Trophoblast cell (in vitro differentiated cells and primary cell): Measurements from ENCODE around the gene PDCD7.

ENCODE experiments used
- DNase-seq, 2 donors: peaks; one replicate each; pipeline ENCODE4 v3.0.0-alpha.2; 2016
- H2AFZ ChIP-seq: 2 replicates; pipeline ENCODE4 v1.6.1; 2013; ENCODE audit warnings: low read length, moderate library complexity, mild to moderate bottlenecking; ENCODE audit not compliant: insufficient read depth, poor library complexity
- H2AK5ac ChIP-seq: 2 replicates; pipeline ENCODE4 v1.6.1; 2013; ENCODE audit warnings: mild to moderate bottlenecking, low read length
- H2BK120ac ChIP-seq: 2 replicates; pipeline ENCODE4 v1.6.1; 2013; ENCODE audit warnings: low read length, mild to moderate bottlenecking, moderate library complexity; ENCODE audit not compliant: insufficient read depth, poor library complexity
- H2BK12ac ChIP-seq: 2 replicates; pipeline ENCODE4 v1.6.1; 2013; ENCODE audit warnings: mild to moderate bottlenecking, low read length, moderate library complexity
- H2BK5ac ChIP-seq: 2 replicates; pipeline ENCODE4 v1.6.1; 2013; ENCODE audit warnings: low read length, low read depth, moderate library complexity, mild to moderate bottlenecking; ENCODE audit not compliant: poor library complexity
- H3K14ac ChIP-seq: 2 replicates; pipeline ENCODE4 v1.6.1; 2013; ENCODE audit warnings: mild to moderate bottlenecking, low read length
- H3K18ac ChIP-seq: 2 replicates; pipeline ENCODE4 v1.6.1; 2013; ENCODE audit warnings: mild to moderate bottlenecking, low read length
- H3K23ac ChIP-seq: 2 replicates; pipeline ENCODE4 v1.6.1; 2013; ENCODE audit warnings: low read length
- H3K27ac ChIP-seq: 2 replicates; pipeline ENCODE4 v1.5.1; 2013; ENCODE audit warnings: low read depth, mild to moderate bottlenecking, inconsistent platforms, low read length, moderate library complexity
- H3K27me3 ChIP-seq: 2 replicates; pipeline ENCODE4 v1.6.1; 2013; ENCODE audit warnings: inconsistent platforms, mild to moderate bottlenecking, low read length, moderate library complexity; ENCODE audit not compliant: insufficient read depth
- H3K36me3 ChIP-seq, 2 experiments: 1 replicate in 1 of 2; 2 replicates in 1 of 2; pipeline ENCODE4 v1.6.1; 2013; ENCODE audit warnings: low read length in 2 of 2, mild to moderate bottlenecking in 2 of 2, moderate library complexity in 1 of 2; ENCODE audit not compliant: insufficient read depth in 2 of 2, control insufficient read depth in 1 of 2
- H3K4ac ChIP-seq: 2 replicates; pipeline ENCODE4 v1.6.1; 2013; ENCODE audit warnings: low read depth, mild to moderate bottlenecking, low read length, moderate library complexity
- H3K4me1 ChIP-seq, 2 experiments: 1 replicate in 1 of 2; 2 replicates in 1 of 2; pipeline ENCODE4 v1.6.1; 2013; ENCODE audit warnings: low read length in 2 of 2, mild to moderate bottlenecking in 2 of 2, moderate library complexity in 1 of 2; ENCODE audit not compliant: insufficient read depth in 2 of 2, control insufficient read depth in 1 of 2
- H3K4me2 ChIP-seq: 2 replicates; pipeline ENCODE4 v1.6.1; 2013; ENCODE audit warnings: inconsistent platforms, mild to moderate bottlenecking, low read length, moderate library complexity
- H3K4me3 ChIP-seq: 2 replicates; pipeline ENCODE4 v1.5.1; 2013; ENCODE audit warnings: mild to moderate bottlenecking, low read depth, low read length, inconsistent platforms
- H3K79me1 ChIP-seq: one replicate; pipeline ENCODE4 v1.6.1; 2013; ENCODE audit warnings: low read length
- H3K79me2 ChIP-seq: 2 replicates; pipeline ENCODE4 v1.6.1; 2013; ENCODE audit warnings: low read length, mild to moderate bottlenecking; ENCODE audit not compliant: control insufficient read depth, insufficient read depth, poor library complexity
- H3K9ac ChIP-seq: 2 replicates; pipeline ENCODE4 v1.6.1; 2013; ENCODE audit warnings: mild to moderate bottlenecking, low read length
- H3K9me3 ChIP-seq: 2 replicates; pipeline ENCODE4 v1.6.1; 2013; ENCODE audit warnings: low read depth, mild to moderate bottlenecking, control low read depth, inconsistent platforms, low read length; ENCODE audit not compliant: insufficient read depth
- H4K12ac ChIP-seq: 2 replicates; pipeline ENCODE4 v1.6.1; 2013; ENCODE audit warnings: low read depth, mild to moderate bottlenecking, low read length, moderate library complexity
- H4K8ac ChIP-seq: 2 replicates; pipeline ENCODE4 v1.6.1; 2013; ENCODE audit warnings: low read depth, mild to moderate bottlenecking, low read length, moderate library complexity
- H4K91ac ChIP-seq: one replicate; pipeline ENCODE4 v1.6.1; 2013; ENCODE audit warnings: low read depth, mild to moderate bottlenecking, low read length, moderate library complexity
- WGBS: extraction: QIAGEN DNeasy Blood & Tissue Kit; methylation state at CpG from one replicate; pipeline ENCODE4 v1.1.7; 2013; ENCODE audit warnings: missing lambda C conversion rate; ENCODE audit not compliant: insufficient read length, insufficient coverage; ENCODE audit errors: extremely low coverage; 5-methylcytosine and 5-hydroxymethylcytosine counted together

PDCD7 gene

GRCh38 chr15:65102912-65103311 is 30.7 kb downstream of the PDCD7 start:
- no peak overlapping the region for H3K23ac ChIP-seq
- no peaks in the 10 kb centered on the region for H3K79me1 ChIP-seq
- H3K4me2 ChIP-seq, result no peak overlapping the region
- H2AK5ac ChIP-seq, result no peak overlapping the region
- no peaks in the 10 kb centered on the region for H3K79me2 ChIP-seq
- H3K36me3 ChIP-seq, result peaks cover 9 to 12% of the 10 kb centered on the region in 2 experiments
- H3K4ac ChIP-seq, result no peak overlapping the region
- H2BK120ac ChIP-seq, result no peak overlapping the region
- no peak overlapping the region for H3K4me3 ChIP-seq
- no peak overlapping the region for H2BK5ac ChIP-seq
- no CpG with 5 or more reads among the region's 3 CpGs for WGBS
- no peak overlapping the region for H4K91ac ChIP-seq
- H4K8ac ChIP-seq, result no peak overlapping the region
- no peak overlapping the region for H2BK12ac ChIP-seq
- H2AFZ ChIP-seq, result no peak overlapping the region
- no peak overlapping the region for H3K27ac ChIP-seq
- H3K4me1 ChIP-seq, result peaks cover 3 to 5% of the 10 kb centered on the region in 2 experiments
- H3K14ac ChIP-seq, result no peak overlapping the region
- H4K12ac ChIP-seq, result no peak overlapping the region
- H3K9ac ChIP-seq, result no peak overlapping the region
- no peak overlapping the region for H3K18ac ChIP-seq
- H3K9me3 ChIP-seq, result no peaks in the 10 kb centered on the region
- H3K27me3 ChIP-seq, result peaks cover 4% of the 10 kb centered on the region
- DNase-seq, result no peak

DNA sequence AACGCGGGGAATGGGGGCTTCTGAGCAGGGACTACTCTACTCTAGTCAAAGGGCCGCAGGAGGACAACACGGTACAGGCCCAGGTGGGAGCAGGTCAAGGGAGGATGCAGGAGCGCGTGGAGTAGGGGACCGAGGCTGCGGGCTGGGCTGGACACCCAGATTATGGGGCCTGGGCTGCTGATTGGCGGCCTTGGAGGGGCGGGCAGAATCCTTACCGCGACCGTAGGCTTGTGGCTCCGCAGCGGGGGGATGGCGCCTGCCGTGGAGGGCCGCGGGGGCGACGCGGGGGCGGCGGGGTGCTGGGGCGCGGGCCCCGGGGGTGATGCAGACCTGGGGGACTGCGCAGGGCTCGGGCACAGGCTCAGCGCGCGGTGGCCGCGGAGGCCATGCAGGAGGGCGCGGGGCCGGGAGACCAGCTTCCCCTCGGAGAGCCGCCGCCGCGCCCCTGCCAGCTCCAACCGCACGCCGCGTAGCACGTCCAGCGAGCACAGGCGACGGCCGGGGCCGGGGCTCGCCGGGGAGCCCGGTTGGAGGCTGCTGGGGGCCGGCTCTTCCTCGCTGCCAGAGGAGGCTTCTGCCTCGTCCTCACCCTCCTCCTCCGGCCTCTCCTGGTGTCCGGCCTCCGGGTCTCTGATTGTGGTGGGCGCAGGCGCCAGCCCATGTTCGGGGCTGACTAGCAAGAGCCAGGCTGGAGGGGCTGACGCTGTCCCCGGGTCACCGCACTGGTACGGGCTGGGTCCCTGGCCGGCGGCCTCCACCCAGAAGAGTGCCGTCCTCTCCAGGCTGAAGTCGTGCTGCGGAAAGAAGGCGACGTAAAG is 31.5 kb downstream of the PDCD7 start:
- H3K4me2 ChIP-seq, result peak overlapping the region; percentile 44
- peaks cover 4% of the 10 kb centered on the region for H3K27me3 ChIP-seq
- no peak overlapping the region for H3K27ac ChIP-seq
- H4K91ac ChIP-seq, result no peak overlapping the region
- no peak overlapping the region for H3K23ac ChIP-seq
- DNase-seq, result no peak
- H3K4ac ChIP-seq, result no peak overlapping the region
- H2BK120ac ChIP-seq, result no peak overlapping the region
- no peak overlapping the region for H2AFZ ChIP-seq
- H3K79me1 ChIP-seq, result no peaks in the 10 kb centered on the region
- no peak overlapping the region for H2BK5ac ChIP-seq
- no peaks in the 10 kb centered on the region for H3K9me3 ChIP-seq
- peaks cover 12 to 15% of the 10 kb centered on the region in 2 experiments for H3K36me3 ChIP-seq
- H3K9ac ChIP-seq, result no peak overlapping the region
- H3K14ac ChIP-seq, result no peak overlapping the region
- no peak overlapping the region for H4K8ac ChIP-seq
- peaks cover 3 to 5% of the 10 kb centered on the region in 2 experiments for H3K4me1 ChIP-seq
- H4K12ac ChIP-seq, result no peak overlapping the region
- H2AK5ac ChIP-seq, result no peak overlapping the region
- no peaks in the 10 kb centered on the region for H3K79me2 ChIP-seq
- H3K18ac ChIP-seq, result no peak overlapping the region
- H2BK12ac ChIP-seq, result no peak overlapping the region
- peak overlapping the region; percentile 5 for H3K4me3 ChIP-seq
- WGBS, result no CpG with 5 or more reads among the region's 75 CpGs

DNA sequence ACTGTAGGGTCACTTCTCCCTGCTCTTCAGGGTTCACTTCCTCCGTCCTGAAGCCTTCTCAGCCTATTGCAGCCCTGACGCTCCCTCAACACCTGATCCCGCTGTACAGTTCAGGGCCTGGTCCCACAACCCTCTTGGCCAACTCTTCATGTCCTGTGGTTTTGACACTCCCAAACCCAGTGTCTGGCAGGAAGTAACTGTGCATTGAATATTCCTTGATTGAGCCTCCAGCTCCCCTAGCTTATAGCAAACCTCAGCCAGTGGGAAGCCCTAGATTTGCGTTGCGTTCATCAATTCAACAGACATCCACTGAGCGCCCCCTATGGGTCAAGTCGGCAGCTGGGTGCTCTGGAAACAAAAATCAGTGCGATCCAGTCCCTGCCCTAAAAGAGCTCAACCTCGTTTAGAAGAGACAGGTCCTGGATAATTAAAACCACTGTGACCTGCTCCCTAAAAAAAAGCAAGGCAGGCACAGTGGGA is 32.2 kb downstream of the PDCD7 start:
- peak; percentile 53 to 79 for DNase-seq
- Histone ChIP-seq H3K4ac (no peak overlapping the region), H3K9ac (peak overlapping the region; percentile 28), H3K23ac (no peak overlapping the region), H3K18ac (no peak overlapping the region), H3K4me2 (peak overlapping the region; percentile 44), H4K91ac (no peak overlapping the region), H2BK12ac (no peak overlapping the region), H4K12ac (no peak overlapping the region), H3K36me3 (peaks cover 14 to 15% of the 10 kb centered on the region in 2 experiments), H3K79me2 (no peaks in the 10 kb centered on the region), H3K27me3 (peaks cover 4% of the 10 kb centered on the region), H2AK5ac (no peak overlapping the region), H3K4me3 (peak overlapping the region; percentile 5), H2BK5ac (no peak overlapping the region), H3K4me1 (peaks cover 3 to 5% of the 10 kb centered on the region in 2 experiments), H3K9me3 (no peaks in the 10 kb centered on the region), H2AFZ (no peak overlapping the region), H3K14ac (no peak overlapping the region), H4K8ac (no peak overlapping the region), H3K79me1 (no peaks in the 10 kb centered on the region), H3K27ac (no peak overlapping the region), H2BK120ac (no peak overlapping the region)
- WGBS, result no CpG with 5 or more reads among the region's 9 CpGs

- H2BK120ac ChIP-seq, result no peak overlapping the region
- H3K79me1 ChIP-seq, result no peaks in the 10 kb centered on the region
- H2AFZ ChIP-seq, result no peak overlapping the region
- no peak overlapping the region for H3K23ac ChIP-seq
- H3K18ac ChIP-seq, result no peak overlapping the region
- peaks cover 3 to 5% of the 10 kb centered on the region in 2 experiments for H3K4me1 ChIP-seq
- H2AK5ac ChIP-seq, result no peak overlapping the region
- no peak overlapping the region for H3K4ac ChIP-seq
- no peak overlapping the region for H4K12ac ChIP-seq
- no peak overlapping the region for H3K14ac ChIP-seq
- no peak overlapping the region for H2BK12ac ChIP-seq
- WGBS, result no CpG with 5 or more reads among the region's 7 CpGs
- H3K4me3 ChIP-seq, result no peak overlapping the region
- peaks cover 12 to 14% of the 10 kb centered on the region in 2 experiments for H3K36me3 ChIP-seq
- no peaks in the 10 kb centered on the region for H3K79me2 ChIP-seq
- no peak overlapping the region for H3K9ac ChIP-seq
- H3K27ac ChIP-seq, result no peak overlapping the region
- H3K27me3 ChIP-seq, result peaks cover 4% of the 10 kb centered on the region
- H3K9me3 ChIP-seq, result no peaks in the 10 kb centered on the region
- H3K4me2 ChIP-seq, result no peak overlapping the region
- H4K8ac ChIP-seq, result no peak overlapping the region
- H4K91ac ChIP-seq, result no peak overlapping the region
- DNase-seq, result no peak
- no peak overlapping the region for H2BK5ac ChIP-seq
Observed at GRCh38 chr15:65100442-65100841, 33.2 kb downstream of the PDCD7 start.
